Measurements from ENCODE around the gene TCAP. TPM values are rescaled to one million over a fixed set of nuclear protein-coding genes. Genes with fewer than 3 reads are reported as not detected.

Gene TCAP
- total RNA-seq, 1 donor from 2014 or later: 2.7 TPM

DNA sequence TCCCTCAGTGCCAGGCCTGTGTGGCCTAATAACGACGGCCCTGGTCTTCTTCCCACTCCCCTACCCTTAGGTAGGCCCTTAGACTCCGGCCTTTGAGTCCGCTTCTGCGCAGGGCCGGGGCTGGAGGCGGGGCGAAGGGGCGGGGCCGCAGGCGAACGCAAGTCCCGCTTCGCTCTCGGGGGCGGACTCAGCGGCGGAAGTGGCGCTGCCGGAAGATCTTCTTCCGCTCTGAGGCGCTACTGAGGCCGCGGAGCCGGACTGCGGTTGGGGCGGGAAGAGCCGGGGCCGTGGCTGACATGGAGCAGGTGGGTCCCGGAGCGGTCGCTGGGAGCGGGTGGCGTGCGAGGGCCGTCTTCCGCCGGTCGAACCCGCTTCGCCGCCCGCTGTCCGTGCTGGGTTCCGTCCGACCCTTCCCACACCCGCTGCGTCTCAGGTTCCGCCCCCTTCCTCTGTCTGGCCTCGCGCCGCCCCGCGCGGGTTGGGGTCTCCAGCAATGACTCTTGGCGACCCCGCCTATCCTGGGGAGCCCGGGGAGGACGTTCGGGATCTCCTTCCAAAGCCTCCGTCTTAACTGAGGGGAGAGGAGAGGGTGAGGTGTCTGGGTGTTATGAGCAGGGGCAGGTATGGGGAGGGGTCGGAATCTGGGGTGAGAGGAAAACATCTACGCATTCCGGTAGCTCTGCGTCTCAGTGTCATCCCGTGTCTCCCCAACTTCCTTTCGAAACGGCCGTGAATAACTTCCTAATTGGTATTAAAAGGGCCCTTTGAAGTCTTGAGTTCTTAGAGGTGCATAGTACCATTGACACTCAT lies 28.0 kb upstream of the TCAP start, which contains the start of gene STARD3:
STARD3 (plus strand) TSS at position 218 of the 810 bp plus-strand sequence. CDS start 16,388 bp downstream, outside the sequence.
- Mint-ChIP-seq H3K36me3 (ENCODE audit: insufficient read depth) (no peaks in the 10 kb centered on the region), H3K27me3 (no peaks in the 10 kb centered on the region)
- TF ChIP-seq, protein P1, sequence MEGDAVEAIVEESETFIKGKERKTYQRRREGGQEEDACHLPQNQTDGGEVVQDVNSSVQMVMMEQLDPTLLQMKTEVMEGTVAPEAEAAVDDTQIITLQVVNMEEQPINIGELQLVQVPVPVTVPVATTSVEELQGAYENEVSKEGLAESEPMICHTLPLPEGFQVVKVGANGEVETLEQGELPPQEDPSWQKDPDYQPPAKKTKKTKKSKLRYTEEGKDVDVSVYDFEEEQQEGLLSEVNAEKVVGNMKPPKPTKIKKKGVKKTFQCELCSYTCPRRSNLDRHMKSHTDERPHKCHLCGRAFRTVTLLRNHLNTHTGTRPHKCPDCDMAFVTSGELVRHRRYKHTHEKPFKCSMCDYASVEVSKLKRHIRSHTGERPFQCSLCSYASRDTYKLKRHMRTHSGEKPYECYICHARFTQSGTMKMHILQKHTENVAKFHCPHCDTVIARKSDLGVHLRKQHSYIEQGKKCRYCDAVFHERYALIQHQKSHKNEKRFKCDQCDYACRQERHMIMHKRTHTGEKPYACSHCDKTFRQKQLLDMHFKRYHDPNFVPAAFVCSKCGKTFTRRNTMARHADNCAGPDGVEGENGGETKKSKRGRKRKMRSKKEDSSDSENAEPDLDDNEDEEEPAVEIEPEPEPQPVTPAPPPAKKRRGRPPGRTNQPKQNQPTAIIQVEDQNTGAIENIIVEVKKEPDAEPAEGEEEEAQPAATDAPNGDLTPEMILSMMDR (IDR thresholded peaks at IDR 0.05; ENCODE audit: unreplicated experiment): no peak

DNA sequence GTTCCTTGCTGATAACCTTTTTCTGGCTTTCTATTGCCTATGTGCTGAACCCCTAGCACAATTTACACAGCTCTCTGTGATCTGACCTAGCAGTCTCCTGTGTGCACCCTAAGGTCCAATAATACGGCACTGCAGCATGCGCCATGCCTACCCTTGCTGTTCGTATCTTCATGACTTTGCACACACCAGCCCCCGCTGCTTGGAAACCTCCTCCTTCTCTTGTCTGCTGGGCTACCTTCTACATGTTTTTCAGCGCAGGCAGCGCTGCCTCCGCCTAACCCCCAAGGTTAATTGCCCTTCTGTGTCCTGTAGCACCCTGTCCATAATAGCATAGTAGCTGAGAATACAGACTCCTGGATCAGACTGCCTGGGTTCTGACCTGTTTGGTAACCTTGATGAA lies 26.8 kb upstream of the TCAP start:
- H3K36me3 Mint-ChIP-seq (ENCODE audit: insufficient read depth): no peaks in the 10 kb centered on the region
- H3K4me1 Mint-ChIP-seq (ENCODE audit: low read depth): peaks cover 15% of the 10 kb centered on the region
- no peak overlapping the region for H3K27ac Mint-ChIP-seq
- H3K27me3 Mint-ChIP-seq: no peaks in the 10 kb centered on the region
- TF ChIP-seq, protein P1 (IDR thresholded peaks at IDR 0.05; ENCODE audit: unreplicated experiment): no peak
- H3K9me3 Mint-ChIP-seq (ENCODE audit: low read depth): no peaks in the 10 kb centered on the region
- no peak for DNase-seq (ENCODE audit: low spot score, unreplicated experiment)
- peak overlapping the region; percentile 91 for H3K4me3 Mint-ChIP-seq (ENCODE audit: low read depth)

More for the DNA sequence above, 28.0 kb upstream of the TCAP start, which contains the start of gene STARD3:
- Mint-ChIP-seq H3K4me3 (ENCODE audit: low read depth) (peak within 1 kb of the TSS; percentile 91), H3K4me1 (ENCODE audit: low read depth) (peaks cover 15% of the 10 kb centered on the region), H3K9me3 (ENCODE audit: low read depth) (no peaks in the 10 kb centered on the region), H3K27ac (peak within 1 kb of the TSS; percentile 92)
- DNase-seq (ENCODE audit: low spot score, unreplicated experiment): peak; percentile 79

DNA sequence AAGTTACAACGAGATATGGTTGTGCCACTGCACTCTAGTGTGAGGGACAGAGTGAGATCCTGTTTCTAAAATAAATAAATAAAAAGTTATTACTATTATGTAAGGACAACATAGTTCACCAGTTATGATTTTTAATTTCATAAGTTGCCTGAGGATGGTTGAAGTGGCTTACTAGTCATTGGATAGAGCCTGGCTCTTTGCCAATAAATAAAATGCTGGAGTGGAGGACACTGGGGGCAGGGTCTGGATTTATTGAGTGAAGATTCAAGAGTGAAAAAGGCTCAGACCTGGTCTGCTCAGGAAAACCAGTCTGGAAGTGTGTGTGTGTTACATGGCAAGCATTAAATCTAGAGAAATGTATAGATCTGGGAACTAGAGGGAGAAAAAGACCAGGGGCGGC lies 26.1 kb upstream of the TCAP start:
- TF ChIP-seq, protein P1 (IDR thresholded peaks at IDR 0.05; ENCODE audit: unreplicated experiment): no peak

DNA sequence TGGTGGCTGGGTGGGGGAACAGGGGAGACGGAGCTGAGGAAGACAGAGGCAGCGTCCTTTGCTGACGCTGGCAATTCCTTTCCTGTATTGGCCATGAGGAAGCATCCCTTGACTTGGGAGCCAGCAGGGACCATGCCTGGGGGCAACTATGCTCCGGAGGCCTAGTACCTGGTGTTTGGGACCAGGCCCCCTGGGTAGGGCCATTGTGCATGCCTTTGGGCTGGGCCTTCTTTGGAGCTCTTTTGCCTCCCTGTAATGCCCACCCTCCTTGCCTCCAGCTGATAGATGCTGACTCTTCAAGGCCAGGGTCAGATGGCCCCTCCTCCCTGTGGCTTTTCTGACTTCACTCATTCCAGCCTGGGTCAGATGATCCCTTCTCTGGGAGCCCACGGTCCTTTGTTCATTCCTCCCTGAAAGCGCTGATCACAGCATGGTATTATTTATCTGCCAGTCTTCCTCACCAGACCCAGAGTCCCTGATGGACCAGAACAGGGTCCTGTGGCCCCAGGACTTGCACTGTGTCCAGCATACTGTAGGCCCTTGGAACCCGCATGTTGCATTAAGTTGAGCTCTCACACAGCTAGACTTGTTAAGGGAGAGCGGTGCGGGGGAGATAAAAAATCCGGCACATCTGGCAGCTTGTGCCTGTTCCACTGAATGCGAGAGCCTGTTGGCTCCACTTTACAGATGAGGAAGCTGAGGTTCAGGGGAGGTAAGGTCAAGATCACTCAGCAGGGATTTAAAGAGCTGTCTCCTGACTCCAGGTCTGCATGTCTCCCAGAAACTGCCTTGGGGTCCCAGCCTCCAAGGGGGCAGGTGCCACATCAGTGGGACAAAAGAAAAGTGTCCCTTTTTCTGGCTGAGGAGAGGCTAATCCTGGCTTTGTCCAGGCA lies 25.3 kb upstream of the TCAP start:
- H3K27ac Mint-ChIP-seq: no peak overlapping the region
- no peaks in the 10 kb centered on the region for H3K36me3 Mint-ChIP-seq (ENCODE audit: insufficient read depth)
- H3K4me1 Mint-ChIP-seq (ENCODE audit: low read depth): peaks cover 16% of the 10 kb centered on the region
- H3K27me3 Mint-ChIP-seq: no peaks in the 10 kb centered on the region
- TF ChIP-seq, protein P1 (IDR thresholded peaks at IDR 0.05; ENCODE audit: unreplicated experiment): no peak
- H3K4me3 Mint-ChIP-seq (ENCODE audit: low read depth): no peak overlapping the region
- no peak for DNase-seq (ENCODE audit: low spot score, unreplicated experiment)
- no peaks in the 10 kb centered on the region for H3K9me3 Mint-ChIP-seq (ENCODE audit: low read depth)

More for the DNA sequence above, 26.1 kb upstream of the TCAP start:
- H3K36me3 Mint-ChIP-seq (ENCODE audit: insufficient read depth): no peaks in the 10 kb centered on the region
- no peaks in the 10 kb centered on the region for H3K27me3 Mint-ChIP-seq
- no peak for DNase-seq (ENCODE audit: low spot score, unreplicated experiment)
- H3K27ac Mint-ChIP-seq: no peak overlapping the region
- peaks cover 15% of the 10 kb centered on the region for H3K4me1 Mint-ChIP-seq (ENCODE audit: low read depth)
- no peaks in the 10 kb centered on the region for H3K9me3 Mint-ChIP-seq (ENCODE audit: low read depth)
- H3K4me3 Mint-ChIP-seq (ENCODE audit: low read depth): no peak overlapping the region

DNA sequence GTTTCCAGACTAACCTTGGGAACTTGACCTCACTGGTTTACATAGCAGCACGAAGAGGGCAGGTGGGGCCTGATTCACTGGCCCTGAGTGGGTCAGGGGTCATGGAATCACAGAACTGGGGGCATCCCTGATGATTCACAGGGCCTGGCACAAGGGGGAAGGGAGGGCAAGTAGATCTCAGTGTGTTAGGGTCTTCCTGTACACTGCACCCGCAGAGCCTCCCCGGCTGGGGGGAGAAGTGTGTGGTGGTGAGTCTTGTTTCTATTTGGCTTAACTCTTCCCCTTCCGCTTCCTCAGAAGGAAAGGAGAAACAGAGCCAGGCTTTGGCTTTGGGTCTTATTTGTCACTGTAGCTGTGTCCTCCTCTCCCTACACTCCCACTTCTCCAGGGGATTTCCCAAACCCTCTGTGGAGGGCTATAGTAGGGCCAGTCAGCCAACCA lies 24.5 kb upstream of the TCAP start:
- no peaks in the 10 kb centered on the region for H3K36me3 Mint-ChIP-seq (ENCODE audit: insufficient read depth)
- no peaks in the 10 kb centered on the region for H3K9me3 Mint-ChIP-seq (ENCODE audit: low read depth)
- H3K4me1 Mint-ChIP-seq (ENCODE audit: low read depth): peaks cover 19% of the 10 kb centered on the region
- H3K27me3 Mint-ChIP-seq: no peaks in the 10 kb centered on the region
- TF ChIP-seq, protein P1 (IDR thresholded peaks at IDR 0.05; ENCODE audit: unreplicated experiment): no peak
- no peak overlapping the region for H3K4me3 Mint-ChIP-seq (ENCODE audit: low read depth)
- no peak for DNase-seq (ENCODE audit: low spot score, unreplicated experiment)
- H3K27ac Mint-ChIP-seq: no peak overlapping the region
